Neural progenitor cell (in vitro differentiated cells): ENCODE data around the gene BEST3. TPM values are rescaled to one million over a fixed set of nuclear protein-coding genes. Genes with fewer than 3 reads are reported as not detected.
A peak's percentile ranks its signal among the peaks of the same experiment; 100 is the strongest.
"Not testable (repeated sequence)": the region's sequence is repeated elsewhere in the genome, so short reads cannot be mapped to it uniquely, and the experiment has no call there.

Experiments used
- DNase-seq: peaks from one replicate; pipeline ENCODE4 v3.0.0-alpha.2; 2016; ENCODE audit warnings: low spot score
- H2AFZ ChIP-seq: fragments of 200-600 bp; sonication (generic); replicated peaks from 2 replicates; pipeline ENCODE4 v1.6.1; 2016; ENCODE audit warnings: antibody characterized with exemption
- H3F3A ChIP-seq: fragments of 200-600 bp; sonication (generic); 2 replicates; pipeline ENCODE4 v1.6.1; 2016; ENCODE audit warnings: antibody characterized with exemption, low read depth
- H3K27ac ChIP-seq: fragments of 200-600 bp; sonication (generic); 2 replicates; pipeline ENCODE4 v1.5.1; 2016; ENCODE audit warnings: mild to moderate bottlenecking
- H3K27me3 ChIP-seq: fragments of 200-600 bp; sonication (generic); 2 replicates; pipeline ENCODE4 v1.6.1; 2016; ENCODE audit warnings: mild to moderate bottlenecking, moderate library complexity
- H3K36me3 ChIP-seq: fragments of 200-600 bp; sonication (generic); 2 replicates; pipeline ENCODE4 v1.5.1; 2016
- H3K4me1 ChIP-seq: fragments of 200-600 bp; sonication (generic); 2 replicates; pipeline ENCODE4 v1.6.1; 2016; ENCODE audit warnings: mixed run types
- H3K4me2 ChIP-seq: fragments of 200-600 bp; sonication (generic); 2 replicates; pipeline ENCODE4 v1.6.1; 2016
- H3K4me3 ChIP-seq: fragments of 200-600 bp; sonication (generic); 2 replicates; pipeline ENCODE4 v1.5.1; 2016
- H3K79me2 ChIP-seq: fragments of 200-600 bp; sonication (generic); 2 replicates; pipeline ENCODE4 v1.6.1; 2016; ENCODE audit warnings: low read depth
- H3K9ac ChIP-seq: fragments of 200-600 bp; sonication (generic); 2 replicates; pipeline ENCODE4 v1.6.1; 2016
- H3K9me3 ChIP-seq: fragments of 200-600 bp; sonication (generic); 2 replicates; pipeline ENCODE4 v1.5.1; 2016; ENCODE audit warnings: low read depth
- H4K20me1 ChIP-seq: fragments of 200-600 bp; sonication (generic); 2 replicates; pipeline ENCODE4 v1.6.1; 2016; ENCODE audit warnings: low read depth
- H3K27ac Mint-ChIP-seq: 3 replicates; pipeline ENCODE4 v1.8.0; 2021; ENCODE audit warnings: mixed read lengths
- H3K27me3 Mint-ChIP-seq: 2 replicates; pipeline ENCODE4 v1.8.0; 2022; ENCODE audit warnings: low read depth, mild to moderate bottlenecking, inconsistent platforms, moderate library complexity, mixed read lengths; ENCODE audit not compliant: insufficient read depth
- H3K36me3 Mint-ChIP-seq: 3 replicates; pipeline ENCODE4 v1.8.0; 2021; ENCODE audit warnings: mixed read lengths
- H3K4me1 Mint-ChIP-seq: 3 replicates; pipeline ENCODE4 v1.8.0; 2021; ENCODE audit warnings: mixed read lengths
- H3K4me3 Mint-ChIP-seq: 3 replicates; pipeline ENCODE4 v1.8.0; 2021; ENCODE audit warnings: mild to moderate bottlenecking, moderate library complexity, mixed read lengths
- H3K9me3 Mint-ChIP-seq: 3 replicates; pipeline ENCODE4 v1.8.0; 2020; ENCODE audit warnings: mixed read lengths
- CTCF ChIP-seq: fragments of 200-600 bp; sonication (generic); IDR thresholded peaks from 2 replicates; pipeline ENCODE4 v1.5.1; 2017; ENCODE audit warnings: antibody characterized with exemption, mild to moderate bottlenecking
- EZH2 ChIP-seq: fragments of 200-600 bp; sonication (generic); IDR thresholded peaks from 2 replicates; pipeline ENCODE4 v1.6.1; 2017; ENCODE audit warnings: antibody characterized with exemption, mild to moderate bottlenecking, moderate library complexity
- EZH2phosphoT487 ChIP-seq: fragments of 200-600 bp; sonication (generic); IDR thresholded peaks from 2 replicates; pipeline ENCODE4 v1.6.1; 2017; ENCODE audit warnings: antibody characterized with exemption
- total RNA-seq: library from RNA; depleted of rRNA; stranded (reverse); fragments of >200 nt; gene quantifications from 2 replicates; pipeline ENCODE4 v1.2.3, GENCODE V29; 2015; ENCODE audit warnings: low replicate concordance

Gene BEST3
- total RNA-seq, 1 donor from 2014 or later, result not detected

- H3K27ac Mint-ChIP-seq, H3K9me3 ChIP-seq, H3K27me3 ChIP-seq, H3K36me3 ChIP-seq, H3K4me2 ChIP-seq, H3K4me3 ChIP-seq, H3K9ac ChIP-seq, H2AFZ ChIP-seq, H3K9me3 Mint-ChIP-seq, DNase-seq, H3K27ac ChIP-seq, H4K20me1 ChIP-seq, H3K79me2 ChIP-seq, H3K36me3 Mint-ChIP-seq, H3F3A ChIP-seq, H3K4me3 Mint-ChIP-seq, H3K27me3 Mint-ChIP-seq: not testable (repeated sequence)
- TF ChIP-seq CTCF, result peak; percentile 43
- peaks cover 12% of the 10 kb centered on the region for H3K4me1 ChIP-seq
- peaks cover 18% of the 10 kb centered on the region for H3K4me1 Mint-ChIP-seq
Measured at GRCh38 chr12:69664930-69665377, 34.1 kb downstream of the BEST3 start.

- H3K9me3 Mint-ChIP-seq, result no peaks in the 10 kb centered on the region
- DNase-seq, result no peak
Measured at GRCh38 chr12:69663726-69664125, 35.4 kb downstream of the BEST3 start.

DNA sequence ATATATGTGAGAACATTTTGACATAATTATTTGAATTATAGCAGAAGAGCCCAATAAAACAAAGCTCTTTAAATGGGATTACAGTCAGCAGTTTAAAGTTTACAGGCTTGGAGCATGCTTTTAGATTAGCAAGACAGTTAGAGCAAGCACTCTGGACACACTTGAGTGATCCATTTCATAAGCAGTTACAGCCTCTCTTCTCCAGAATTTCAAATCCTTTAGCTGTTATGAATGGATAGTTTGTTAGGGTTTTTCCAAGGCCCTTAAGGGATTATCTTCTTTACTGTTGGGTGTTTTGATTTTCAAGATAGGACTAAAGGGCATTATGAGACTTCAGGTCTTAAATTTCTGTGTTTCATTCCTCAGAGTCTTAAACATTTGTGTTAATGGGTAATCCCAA is 36.3 kb downstream of the BEST3 start:
- Histone ChIP-seq H3K4me1 (peaks cover 12% of the 10 kb centered on the region), H3K9me3 (no peaks in the 10 kb centered on the region), H4K20me1 (no peaks in the 10 kb centered on the region), H3K27me3 (no peaks in the 10 kb centered on the region), H3K79me2 (no peaks in the 10 kb centered on the region), H3K27ac (no peak overlapping the region), H3K4me3 (no peak overlapping the region), H3K4me2 (no peak overlapping the region), H3K9ac (no peak overlapping the region), H2AFZ (no peak overlapping the region), H3K36me3 (no peaks in the 10 kb centered on the region), H3F3A (no peaks in the 10 kb centered on the region)
- Mint-ChIP-seq H3K27ac (peak overlapping the region; percentile 30), H3K9me3 (no peaks in the 10 kb centered on the region), H3K4me3 (no peak overlapping the region), H3K36me3 (no peaks in the 10 kb centered on the region), H3K27me3 (no peaks in the 10 kb centered on the region), H3K4me1 (peaks cover 23% of the 10 kb centered on the region)
- no peak for DNase-seq
- TF ChIP-seq EZH2 (no peak), EZH2phosphoT487 (no peak), CTCF (no peak)

More at GRCh38 chr12:69663726-69664125, 35.4 kb downstream of the BEST3 start:
- Histone ChIP-seq H3K4me1 (peaks cover 12% of the 10 kb centered on the region), H3K79me2 (no peaks in the 10 kb centered on the region), H3K9me3 (no peaks in the 10 kb centered on the region), H4K20me1 (no peaks in the 10 kb centered on the region), H3K4me3 (no peak overlapping the region), H3K9ac (no peak overlapping the region), H3K36me3 (no peaks in the 10 kb centered on the region), H3K27ac (no peak overlapping the region), H3F3A (no peaks in the 10 kb centered on the region), H3K4me2 (no peak overlapping the region), H3K27me3 (no peaks in the 10 kb centered on the region), H2AFZ (no peak overlapping the region)
- TF ChIP-seq CTCF, result no peak
- TF ChIP-seq EZH2, result no peak
- TF ChIP-seq EZH2phosphoT487, result no peak
- Mint-ChIP-seq H3K36me3 (no peaks in the 10 kb centered on the region), H3K27ac (no peak overlapping the region), H3K4me1 (peaks cover 18% of the 10 kb centered on the region), H3K27me3 (no peaks in the 10 kb centered on the region), H3K4me3 (no peak overlapping the region)

GRCh38 chr12:69661386-69661785 is 37.7 kb downstream of the BEST3 start:
- Mint-ChIP-seq H3K27ac (no peak overlapping the region), H3K4me3 (no peak overlapping the region), H3K27me3 (no peaks in the 10 kb centered on the region), H3K9me3 (no peaks in the 10 kb centered on the region), H3K4me1 (peaks cover 29% of the 10 kb centered on the region), H3K36me3 (no peaks in the 10 kb centered on the region)
- Histone ChIP-seq H2AFZ (no peak overlapping the region), H3K27ac (no peak overlapping the region), H3K4me2 (no peak overlapping the region), H3K27me3 (no peaks in the 10 kb centered on the region), H4K20me1 (no peaks in the 10 kb centered on the region), H3K36me3 (no peaks in the 10 kb centered on the region), H3K79me2 (no peaks in the 10 kb centered on the region), H3K4me1 (peaks cover 12% of the 10 kb centered on the region), H3K4me3 (no peak overlapping the region), H3F3A (no peaks in the 10 kb centered on the region), H3K9ac (no peak overlapping the region), H3K9me3 (no peaks in the 10 kb centered on the region)
- TF ChIP-seq EZH2 (no peak), CTCF (no peak), EZH2phosphoT487 (no peak)
- DNase-seq, result no peak
